ENCODE measurements around the gene ITPK1.

ITPK1 gene

GRCh38 chr14:92928961-92929688 lies 186.6 kb downstream of the ITPK1 start:
- no peak for TF ChIP-seq CTCF (IDR thresholded peaks at IDR 0.05; ENCODE audit: borderline replicate concordance, insufficient read depth, low read depth, low read length)
- H3K4me3 ChIP-seq (ENCODE audit: low read depth, low read length) = no peak overlapping the region

- TF ChIP-seq CTCF (IDR thresholded peaks at IDR 0.05; ENCODE audit: borderline replicate concordance, insufficient read depth, low read depth, low read length) = no peak
- H3K4me3 ChIP-seq (ENCODE audit: low read depth, low read length) = no peak overlapping the region
Observed at GRCh38 chr14:92928258-92928629, 187.5 kb downstream of the ITPK1 start.

- no peak for TF ChIP-seq CTCF (IDR thresholded peaks at IDR 0.05; ENCODE audit: borderline replicate concordance, insufficient read depth, low read depth, low read length)
- no peak overlapping the region for H3K4me3 ChIP-seq (ENCODE audit: low read depth, low read length)
Observed at GRCh38 chr14:92927349-92928257, 188.1 kb downstream of the ITPK1 start.

GRCh38 chr14:92926931-92927330 lies 188.8 kb downstream of the ITPK1 start:
- no peak for TF ChIP-seq CTCF (IDR thresholded peaks at IDR 0.05; ENCODE audit: borderline replicate concordance, insufficient read depth, low read depth, low read length)

GRCh38 chr14:92926180-92926845 lies 189.4 kb downstream of the ITPK1 start:
- no peak for TF ChIP-seq CTCF (IDR thresholded peaks at IDR 0.05; ENCODE audit: borderline replicate concordance, insufficient read depth, low read depth, low read length)
- H3K4me3 ChIP-seq (ENCODE audit: low read depth, low read length) = no peak overlapping the region

More at GRCh38 chr14:92926931-92927330, 188.8 kb downstream of the ITPK1 start:
- no peak overlapping the region for H3K4me3 ChIP-seq (ENCODE audit: low read depth, low read length)

DNA sequence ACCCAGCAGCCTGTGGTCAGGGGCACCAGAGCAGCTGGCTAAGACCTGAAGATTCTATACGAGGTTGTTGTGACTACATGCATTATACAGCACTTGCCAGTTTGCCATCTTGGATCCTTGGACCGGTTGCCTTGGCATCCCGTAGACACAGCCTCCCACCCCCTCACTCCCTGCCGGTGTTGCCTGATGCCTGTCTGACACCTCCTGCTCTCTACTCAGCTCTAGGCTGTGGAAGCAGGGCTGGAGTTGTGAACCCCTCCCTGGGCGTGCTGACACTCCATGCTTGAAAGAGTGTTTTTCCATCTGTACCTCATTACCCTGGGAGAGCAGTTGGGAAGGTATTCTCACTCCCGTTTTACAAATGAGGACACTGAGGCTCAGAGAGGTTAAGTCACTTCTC lies 190.3 kb downstream of the ITPK1 start:
- no peak overlapping the region for H3K4me3 ChIP-seq (ENCODE audit: low read depth, low read length)
- no peak for TF ChIP-seq CTCF (IDR thresholded peaks at IDR 0.05; ENCODE audit: borderline replicate concordance, insufficient read depth, low read depth, low read length)

All from GM12875 (cell line).